Osteocyte (in vitro differentiated cells): ENCODE measurements around the gene LYZL1. TPM values are rescaled to one million over a fixed set of nuclear protein-coding genes. Genes with fewer than 3 reads are reported as not detected.
"Not testable (repeated sequence)": the region's sequence is repeated elsewhere in the genome, so short reads cannot be mapped to it uniquely, and the experiment has no call there.

Experiments
- DNase-seq: peaks from one replicate; pipeline ENCODE4 v3.0.0; 2021; ENCODE audit warnings: mixed read lengths; ENCODE audit not compliant: unreplicated experiment; ENCODE audit errors: extremely low spot score
- H3K27ac Mint-ChIP-seq: one replicate; pipeline ENCODE4 v1.8.0; 2021; ENCODE audit warnings: mild to moderate bottlenecking, mixed read lengths; ENCODE audit not compliant: unreplicated experiment
- H3K27me3 Mint-ChIP-seq: one replicate; pipeline ENCODE4 v1.8.0; 2021; ENCODE audit warnings: mixed read lengths; ENCODE audit not compliant: unreplicated experiment
- H3K36me3 Mint-ChIP-seq: one replicate; pipeline ENCODE4 v1.8.0; 2021; ENCODE audit warnings: mixed read lengths; ENCODE audit not compliant: unreplicated experiment
- H3K4me1 Mint-ChIP-seq: one replicate; pipeline ENCODE4 v1.8.0; 2021; ENCODE audit warnings: mixed read lengths; ENCODE audit not compliant: unreplicated experiment
- H3K4me3 Mint-ChIP-seq: one replicate; pipeline ENCODE4 v1.8.0; 2021; ENCODE audit warnings: mild to moderate bottlenecking, moderate library complexity, mixed read lengths; ENCODE audit not compliant: unreplicated experiment
- H3K9me3 Mint-ChIP-seq: one replicate; pipeline ENCODE4 v1.8.0; 2021; ENCODE audit warnings: mixed read lengths; ENCODE audit not compliant: unreplicated experiment
- CTCF ChIP-seq: fragments of 200-600 bp; sonication (generic); IDR thresholded peaks from 2 replicates; pipeline ENCODE4 v1.5.0; 2021; ENCODE audit warnings: antibody characterized with exemption, mild to moderate bottlenecking, moderate library complexity
- total RNA-seq: library from RNA; stranded (reverse); gene quantifications from 2 replicates; pipeline ENCODE4 v1.2.1, GENCODE V29; 2021

The LYZL1 gene
- total RNA-seq, 1 donor from 2014 or later: not detected

GRCh38 chr10:29319205-29319781 lies 30.4 kb downstream of the LYZL1 start:
- Mint-ChIP-seq H3K27me3 (peaks cover 32% of the 10 kb centered on the region), H3K9me3 (no peaks in the 10 kb centered on the region), H3K36me3 (no peaks in the 10 kb centered on the region), H3K4me3 (no peak overlapping the region), H3K4me1 (peaks cover 21% of the 10 kb centered on the region), H3K27ac (no peak overlapping the region)
- TF ChIP-seq CTCF: no peak
- no peak for DNase-seq

GRCh38 chr10:29320680-29321121 lies 31.8 kb downstream of the LYZL1 start:
- H3K36me3 Mint-ChIP-seq, H3K9me3 Mint-ChIP-seq, DNase-seq, H3K27ac Mint-ChIP-seq, H3K4me3 Mint-ChIP-seq: not testable (repeated sequence)
- Mint-ChIP-seq H3K4me1 (peaks cover 25% of the 10 kb centered on the region), H3K27me3 (peaks cover 37% of the 10 kb centered on the region)

GRCh38 chr10:29321656-29322055 lies 32.8 kb downstream of the LYZL1 start:
- Mint-ChIP-seq H3K9me3 (no peaks in the 10 kb centered on the region), H3K4me3 (no peak overlapping the region), H3K27me3 (peaks cover 44% of the 10 kb centered on the region), H3K27ac (no peak overlapping the region), H3K4me1 (peaks cover 25% of the 10 kb centered on the region), H3K36me3 (no peaks in the 10 kb centered on the region)
- no peak for DNase-seq
- no peak for TF ChIP-seq CTCF

GRCh38 chr10:29322918-29323317 lies 34.0 kb downstream of the LYZL1 start:
- Mint-ChIP-seq H3K4me3 (no peak overlapping the region), H3K9me3 (no peaks in the 10 kb centered on the region), H3K4me1 (peaks cover 19% of the 10 kb centered on the region), H3K27me3 (peaks cover 53% of the 10 kb centered on the region), H3K36me3 (no peaks in the 10 kb centered on the region), H3K27ac (no peak overlapping the region)
- no peak for DNase-seq
- TF ChIP-seq CTCF: no peak

- Mint-ChIP-seq H3K4me3 (no peak overlapping the region), H3K36me3 (no peaks in the 10 kb centered on the region), H3K27ac (no peak overlapping the region), H3K27me3 (peaks cover 55% of the 10 kb centered on the region), H3K9me3 (no peaks in the 10 kb centered on the region), H3K4me1 (peaks cover 14% of the 10 kb centered on the region)
- no peak for TF ChIP-seq CTCF
- no peak for DNase-seq
These were observed 34.5 kb downstream of the LYZL1 start for GRCh38 chr10:29323367-29323766.
